Naive thymus-derived CD8-positive, alpha-beta T cell (primary cell): Measurements from ENCODE around the gene KIAA0232. TPM values are rescaled to one million over a fixed set of nuclear protein-coding genes. Genes with fewer than 3 reads are reported as not detected.
"Not testable (repeated sequence)": the region's sequence is repeated elsewhere in the genome, so short reads cannot be mapped to it uniquely, and the experiment has no call there.

Source experiments
- ATAC-seq, 2 donors: fragments of 150-1000 bp; cut with Tn5 transposase in 1 of 2; sonication (Bioruptor Pico), chemical (Tn5 transposase) in 1 of 2; 1 replicate in 1 of 2; 2 replicates in 1 of 2; pipeline ENCODE4 v1.10.0; 2021; ENCODE audit warnings: mild to moderate bottlenecking in 2 of 2, moderate library complexity in 2 of 2
- POLR2A ChIA-PET: fragments of 350-600 bp; sonication (Branson Sonifier 250); formaldehyde crosslinking; loops from one replicate; lab custom pipeline; 2021; ENCODE audit warnings: antibody characterized with exemption; lab: Charles Lee
- DNase-seq, 10 donors: peaks; one replicate each; pipeline versions ENCODE4 v3.0.0 to v3.0.0-alpha.2; 2020 to 2022
- H3K27ac Mint-ChIP-seq, 10 donors: one replicate each; pipeline ENCODE4 v1.8.0; 2020 to 2022; ENCODE audit warnings: mild to moderate bottlenecking in 10 of 10, mixed read lengths in 10 of 10, moderate library complexity in 4 of 10, inconsistent platforms in 1 of 10
- H3K27me3 Mint-ChIP-seq, 5 donors: one replicate each; pipeline ENCODE4 v1.8.0; 2021 to 2022; ENCODE audit warnings: mixed read lengths in 5 of 5
- H3K36me3 Mint-ChIP-seq, 3 donors: one replicate each; pipeline ENCODE4 v1.8.0; 2020 to 2022; ENCODE audit warnings: mixed read lengths in 3 of 3, mild to moderate bottlenecking in 2 of 3, inconsistent platforms in 1 of 3
- H3K4me1 Mint-ChIP-seq, 4 donors: one replicate each; pipeline ENCODE4 v1.8.0; 2021 to 2022; ENCODE audit warnings: mixed read lengths in 4 of 4
- H3K4me3 Mint-ChIP-seq, 10 donors: one replicate each; pipeline ENCODE4 v1.8.0; 2020 to 2022; ENCODE audit warnings: mild to moderate bottlenecking in 10 of 10, mixed read lengths in 10 of 10, moderate library complexity in 6 of 10, inconsistent platforms in 1 of 10
- H3K9me3 Mint-ChIP-seq, 9 donors: one replicate each; pipeline ENCODE4 v1.8.0; 2020 to 2022; ENCODE audit warnings: mixed read lengths in 9 of 9, mild to moderate bottlenecking in 3 of 9, inconsistent platforms in 1 of 9, moderate library complexity in 1 of 9
- polyA plus RNA-seq, 3 donors: library from polyadenylated mRNA; unstranded; fragments of 300-500 nt; fragmentation: Illumina TruSeq; gene quantifications; one replicate each; pipeline ENCODE4 v1.2.3, GENCODE V29; 2021
- total RNA-seq, 8 experiments: library from RNA in 2 of 8; stranded (reverse) in 2 of 8; gene quantifications; one replicate each; pipeline ENCODE4 v1.2.3 and lab custom pipeline; 2021 to 2026

Gene KIAA0232
- total and polyA plus RNA-seq, 5 experiments from 2014 or later = 11.9 to 31.0 (median 15.4) TPM

DNA sequence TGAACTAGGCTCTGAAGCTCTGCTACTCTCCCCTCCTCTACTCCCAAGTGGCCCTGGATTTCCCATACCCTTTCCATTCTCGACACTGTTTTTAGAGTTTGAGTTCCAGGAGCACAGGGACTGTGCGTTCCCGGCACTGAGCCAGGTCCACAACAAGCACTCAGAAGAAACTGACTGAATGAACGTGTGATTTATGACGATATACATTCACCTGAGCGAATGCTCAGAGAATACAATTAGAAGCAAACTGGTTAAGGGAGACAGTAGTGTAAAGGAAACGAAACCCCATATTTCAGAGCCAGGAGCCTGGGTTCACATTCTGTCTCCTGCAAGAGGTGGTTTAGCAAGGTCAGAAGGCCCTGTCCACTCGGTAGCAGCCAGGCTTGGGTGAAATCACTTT lies 1.4 kb upstream of the KIAA0232 start:
- Mint-ChIP-seq H3K27ac (peak overlapping the region; percentile 54 to 99 (median 92)), H3K9me3 (no peaks in the 10 kb centered on the region), H3K36me3 (peaks cover 0 to 5% (median 0%) of the 10 kb centered on the region in 3 donors), H3K27me3 (no peaks in the 10 kb centered on the region), H3K4me3 (peak overlapping the region; percentile 69 to 89 (median 79)), H3K4me1 (peaks cover 43 to 82% (median 77%) of the 10 kb centered on the region in 4 donors)
- DNase-seq = no peak
- ATAC-seq = no peak
- POLR2A ChIA-PET = interaction anchor here (0.5 to 9.2 kb wide), 9 partner anchors 8 to 141 kb away, joined by 3 to 82 read pairs (median 20); partner anchors contain the start of genes BLOC1S4 and MRFAP1

DNA sequence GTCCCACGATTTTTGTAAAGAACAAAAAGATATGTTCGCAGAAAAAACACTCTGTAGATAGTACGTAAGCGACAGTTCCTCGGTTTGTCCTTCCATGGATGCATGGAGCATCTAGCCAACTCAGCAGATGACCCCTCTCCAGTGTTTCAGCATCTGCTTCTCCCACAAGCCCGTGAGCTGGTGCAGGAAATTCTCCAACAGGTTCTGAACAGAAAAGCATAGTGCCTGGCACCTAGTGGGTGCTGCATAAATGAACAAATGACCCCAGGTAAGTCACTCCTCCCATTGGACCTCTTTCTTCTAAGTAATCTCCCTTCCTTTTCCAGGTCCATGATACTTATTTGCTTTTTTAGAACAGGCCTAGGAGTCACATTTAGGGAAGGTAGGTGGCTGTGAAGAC lies 966 bp upstream of the KIAA0232 start:
- H3K36me3 Mint-ChIP-seq = peaks cover 0 to 6% (median 0%) of the 10 kb centered on the region in 3 donors
- peaks cover 43 to 80% (median 76%) of the 10 kb centered on the region in 4 donors for H3K4me1 Mint-ChIP-seq
- H3K4me3 Mint-ChIP-seq = peak overlapping the region; percentile 69 to 89 (median 79)
- H3K27me3 Mint-ChIP-seq = no peaks in the 10 kb centered on the region
- ATAC-seq = no peak
- POLR2A ChIA-PET = interaction anchor here (0.7 to 9.2 kb wide), 13 partner anchors 8 to 286 kb away, joined by 3 to 82 read pairs (median 4); partner anchors contain the start of genes BLOC1S4, GRPEL1 and MRFAP1
- H3K9me3 Mint-ChIP-seq = no peaks in the 10 kb centered on the region
- DNase-seq = peak in 1 of 10 donors; percentile 9
- H3K27ac Mint-ChIP-seq = peak overlapping the region; percentile 54 to 99 (median 92)

GRCh38 chr4:6782846-6783110 lies 251 bp downstream of the KIAA0232 start:
- POLR2A ChIA-PET = interaction anchor here (0.7 to 9.2 kb wide), 16 partner anchors 9 to 285 kb away, joined by 3 to 82 read pairs (median 4); partner anchors contain the start of genes BLOC1S4, GRPEL1 and MAN2B2
- H3K9me3 Mint-ChIP-seq = no peaks in the 10 kb centered on the region
- ATAC-seq = no peak

GRCh38 chr4:6783111-6783981 lies 819 bp downstream of the KIAA0232 start:
- peaks cover 0 to 21% (median 3%) of the 10 kb centered on the region in 3 donors for H3K36me3 Mint-ChIP-seq
- peak overlapping the region; percentile 82 to 92 (median 88) for H3K4me3 Mint-ChIP-seq
- H3K9me3 Mint-ChIP-seq = no peaks in the 10 kb centered on the region

More at GRCh38 chr4:6782846-6783110, 251 bp downstream of the KIAA0232 start:
- no peaks in the 10 kb centered on the region for H3K27me3 Mint-ChIP-seq
- H3K36me3 Mint-ChIP-seq = peaks cover 0 to 15% (median 3%) of the 10 kb centered on the region in 3 donors
- DNase-seq = no peak
- peak overlapping the region in 1 of 10 donors; percentile 85 for H3K4me3 Mint-ChIP-seq
- H3K4me1 Mint-ChIP-seq = peaks cover 40 to 74% (median 72%) of the 10 kb centered on the region in 4 donors
- H3K27ac Mint-ChIP-seq = no peak overlapping the region

DNA sequence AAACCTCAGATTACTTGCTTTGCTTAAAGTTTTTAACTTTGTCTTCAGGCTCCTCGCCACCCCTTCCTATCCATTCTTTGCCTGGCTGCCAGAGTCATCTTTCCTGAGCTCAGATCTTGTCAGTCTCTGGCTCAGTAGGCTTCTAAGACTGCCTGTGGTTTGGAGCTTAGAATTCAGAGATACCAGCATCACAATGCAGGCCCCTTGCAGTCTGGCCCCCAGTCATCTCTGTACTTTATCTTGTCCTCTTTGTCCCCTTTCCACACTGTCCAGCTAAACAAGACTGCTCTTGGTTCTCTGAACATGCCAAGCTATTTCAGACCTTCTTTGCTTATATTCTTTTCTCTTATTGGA lies 3.0 kb downstream of the KIAA0232 start:
- H3K4me3 Mint-ChIP-seq = peak overlapping the region in 9 of 10 donors; percentile 15 to 89 (median 57)
- POLR2A ChIA-PET = interaction anchor here (0.6 to 6.4 kb wide), 2 partner anchors 44 to 111 kb away, joined by 4 to 31 read pairs; a partner anchor contains a TSS
- peak overlapping the region in 4 of 10 donors; percentile 2 to 49 (median 34) for H3K27ac Mint-ChIP-seq
- peaks cover 0 to 32% (median 3%) of the 10 kb centered on the region in 3 donors for H3K36me3 Mint-ChIP-seq
- H3K4me1 Mint-ChIP-seq = peaks cover 33 to 65% (median 61%) of the 10 kb centered on the region in 4 donors
- H3K27me3 Mint-ChIP-seq = no peaks in the 10 kb centered on the region
- no peak for ATAC-seq
- no peaks in the 10 kb centered on the region for H3K9me3 Mint-ChIP-seq
- no peak for DNase-seq

More at GRCh38 chr4:6783111-6783981, 819 bp downstream of the KIAA0232 start:
- Mint-ChIP-seq H3K27ac (peak overlapping the region; percentile 68 to 96 (median 91)), H3K4me1 (peaks cover 41 to 74% (median 72%) of the 10 kb centered on the region in 4 donors), H3K27me3 (no peaks in the 10 kb centered on the region)
- ATAC-seq (peak; percentile 69 to 73), DNase-seq (peak; percentile 78 to 91 (median 88))
- POLR2A ChIA-PET = interaction anchor here (0.7 to 9.2 kb wide), 17 partner anchors 10 to 209 kb away, joined by 3 to 82 read pairs (median 4); partner anchors contain the start of genes BLOC1S4 and MAN2B2

GRCh38 chr4:6788123-6788522 lies 5.6 kb downstream of the KIAA0232 start:
- DNase-seq (no peak), ATAC-seq (no peak)
- peaks cover 8 to 47% (median 13%) of the 10 kb centered on the region in 3 donors for H3K36me3 Mint-ChIP-seq
- H3K27ac Mint-ChIP-seq = peak overlapping the region in 7 of 10 donors; percentile 9 to 88 (median 38)
- H3K27me3 Mint-ChIP-seq = no peaks in the 10 kb centered on the region
- peak overlapping the region in 2 of 10 donors; percentile 30 to 55 for H3K4me3 Mint-ChIP-seq
- no peaks in the 10 kb centered on the region for H3K9me3 Mint-ChIP-seq
- H3K4me1 Mint-ChIP-seq = peaks cover 36 to 75% (median 69%) of the 10 kb centered on the region in 4 donors
- POLR2A ChIA-PET = no interaction called here

GRCh38 chr4:6791245-6791644 lies 8.7 kb downstream of the KIAA0232 start:
- H3K4me1 Mint-ChIP-seq = peaks cover 44 to 78% (median 65%) of the 10 kb centered on the region in 4 donors
- not testable (repeated sequence) for H3K27me3 Mint-ChIP-seq, DNase-seq, H3K9me3 Mint-ChIP-seq, ATAC-seq
- POLR2A ChIA-PET = interaction anchor here (0.7 kb wide), 1 partner anchor 26 kb away, joined by 4 read pairs; no protein-coding TSS in a partner anchor
- H3K4me3 Mint-ChIP-seq = peak overlapping the region in 5 of 10 donors; percentile 46 to 69 (median 62)
- peak overlapping the region in 1 of 10 donors; percentile 1 for H3K27ac Mint-ChIP-seq
- H3K36me3 Mint-ChIP-seq = peaks cover 8 to 51% (median 16%) of the 10 kb centered on the region in 3 donors

DNA sequence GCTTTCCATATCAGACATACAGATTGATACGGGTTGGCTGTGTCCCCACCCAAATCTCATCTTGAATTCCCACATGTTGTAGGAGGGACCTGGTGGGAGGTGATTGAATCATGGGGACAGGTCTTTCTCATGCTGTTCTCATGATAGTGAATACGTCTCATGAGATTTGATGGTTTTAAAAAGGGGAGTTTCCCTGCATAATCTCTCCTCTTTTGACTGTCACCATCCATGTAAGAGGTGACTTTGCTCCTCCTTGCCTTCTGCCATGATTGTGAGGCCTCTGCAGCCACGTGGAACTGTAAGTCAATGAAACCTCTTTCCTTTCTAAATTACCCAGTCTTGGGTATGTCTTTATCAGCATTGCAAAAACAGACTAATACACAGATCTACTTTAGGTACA lies 9.3 kb downstream of the KIAA0232 start:
- peaks cover 46 to 81% (median 67%) of the 10 kb centered on the region in 4 donors for H3K4me1 Mint-ChIP-seq
- ATAC-seq, H3K9me3 Mint-ChIP-seq, H3K27me3 Mint-ChIP-seq, DNase-seq: not testable (repeated sequence)
- peak overlapping the region in 7 of 10 donors; percentile 37 to 69 (median 62) for H3K4me3 Mint-ChIP-seq
- H3K27ac Mint-ChIP-seq = peak overlapping the region in 5 of 10 donors; percentile 1 to 49 (median 16)
- H3K36me3 Mint-ChIP-seq = peaks cover 8 to 51% (median 16%) of the 10 kb centered on the region in 3 donors
- POLR2A ChIA-PET = interaction anchor here (0.7 kb wide), 1 partner anchor 25 kb away, joined by 4 read pairs; no protein-coding TSS in a partner anchor

DNA sequence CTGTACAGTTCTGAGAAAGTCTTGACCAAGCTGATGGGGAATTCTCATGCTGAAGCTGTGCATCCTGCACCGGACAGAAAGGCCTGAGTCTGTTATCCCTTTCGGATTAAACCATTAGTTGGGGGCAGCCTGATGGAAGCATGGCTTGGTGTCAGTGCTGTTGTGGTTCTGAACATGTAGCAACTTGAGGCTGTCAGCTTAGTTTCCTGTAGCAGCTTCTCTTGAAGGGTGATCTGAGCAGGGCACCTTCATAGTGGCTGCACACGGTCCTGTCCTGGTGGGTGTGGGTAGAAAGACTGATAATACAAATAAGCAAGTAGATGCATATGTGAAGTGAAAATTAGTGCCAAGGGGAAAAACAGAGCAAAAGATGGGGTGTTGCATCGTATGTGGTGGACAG lies 11.7 kb downstream of the KIAA0232 start:
- DNase-seq (no peak), ATAC-seq (no peak)
- POLR2A ChIA-PET = interaction anchor here (1.2 kb wide), 1 partner anchor 12 kb away, joined by 3 read pairs; no protein-coding TSS in a partner anchor
- H3K27me3 Mint-ChIP-seq = no peaks in the 10 kb centered on the region
- H3K4me3 Mint-ChIP-seq = peak overlapping the region in 6 of 10 donors; percentile 11 to 69 (median 19)
- peaks cover 8 to 43% (median 13%) of the 10 kb centered on the region in 3 donors for H3K36me3 Mint-ChIP-seq
- peaks cover 36 to 83% (median 69%) of the 10 kb centered on the region in 4 donors for H3K4me1 Mint-ChIP-seq
- H3K9me3 Mint-ChIP-seq = no peaks in the 10 kb centered on the region
- H3K27ac Mint-ChIP-seq = peak overlapping the region in 6 of 10 donors; percentile 3 to 68 (median 38)

- Mint-ChIP-seq H3K4me3 (peak overlapping the region in 2 of 10 donors; percentile 19 to 35), H3K27ac (peak overlapping the region in 2 of 10 donors; percentile 13 to 15), H3K27me3 (no peaks in the 10 kb centered on the region), H3K4me1 (peaks cover 33 to 79% (median 68%) of the 10 kb centered on the region in 4 donors), H3K36me3 (peaks cover 8 to 43% (median 13%) of the 10 kb centered on the region in 3 donors), H3K9me3 (no peaks in the 10 kb centered on the region)
- ATAC-seq = no peak
- DNase-seq = no peak
- POLR2A ChIA-PET = interaction anchor here (1.1 kb wide), 1 partner anchor 68 kb away, joined by 3 read pairs; no protein-coding TSS in a partner anchor
Observed at GRCh38 chr4:6795821-6796220, 13.3 kb downstream of the KIAA0232 start.

GRCh38 chr4:6797368-6797767 lies 14.8 kb downstream of the KIAA0232 start:
- DNase-seq, H3K4me3 Mint-ChIP-seq, H3K9me3 Mint-ChIP-seq, H3K27me3 Mint-ChIP-seq, POLR2A ChIA-PET, ATAC-seq: not testable (repeated sequence)
- Mint-ChIP-seq H3K27ac (peak overlapping the region in 2 of 10 donors; percentile 41 to 76), H3K4me1 (peaks cover 28 to 78% (median 67%) of the 10 kb centered on the region in 4 donors), H3K36me3 (peaks cover under 1 to 31% (median 3%) of the 10 kb centered on the region in 3 donors)

DNA sequence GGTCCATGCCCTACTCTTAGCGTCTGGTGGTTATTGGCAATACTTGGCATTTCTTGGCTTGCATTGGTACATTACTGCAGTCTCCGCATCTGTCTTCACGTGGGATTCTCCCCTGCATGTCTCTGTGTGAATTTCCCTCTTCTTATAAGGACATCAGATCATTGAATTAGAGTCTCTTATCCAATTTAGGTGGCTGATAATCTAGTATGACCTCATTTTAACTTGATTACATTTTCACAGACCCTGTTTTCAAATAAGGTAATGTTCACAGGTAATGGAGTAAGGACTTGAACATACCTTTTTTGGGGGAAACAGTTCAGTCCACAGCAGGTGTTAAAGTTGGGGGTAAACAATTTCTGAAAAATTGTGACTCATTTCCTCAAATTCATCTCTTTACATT lies 16.6 kb downstream of the KIAA0232 start:
- Mint-ChIP-seq H3K36me3 (peaks cover 3 to 36% (median 5%) of the 10 kb centered on the region in 3 donors), H3K4me1 (peaks cover 24 to 70% (median 63%) of the 10 kb centered on the region in 4 donors), H3K9me3 (no peaks in the 10 kb centered on the region), H3K27me3 (no peaks in the 10 kb centered on the region), H3K4me3 (peak overlapping the region in 1 of 10 donors; percentile 4), H3K27ac (no peak overlapping the region)
- ATAC-seq (no peak), DNase-seq (no peak)
- POLR2A ChIA-PET = no interaction called here
